Small intestine (tissue), 7 donors: ENCODE data around the gene NRG2. TPM values are rescaled to one million over a fixed set of nuclear protein-coding genes. Genes with fewer than 3 reads are reported as not detected.

Experiments used
- DNase-seq, 2 donors: peaks; one replicate each; pipeline versions ENCODE4 v3.0.0 to v3.0.0-alpha.2; 2013
- FAIRE-seq: peaks from 2 replicates; lab custom pipeline; 2012; peaks lifted over from hg19 to GRCh38; lab: Jason Lieb, UNC
- H3K27ac ChIP-seq, 3 donors: one replicate each; pipeline ENCODE4 v1.5.1; 2013; ENCODE audit warnings: low read length in 2 of 3, mild to moderate bottlenecking in 2 of 3, control low read depth in 1 of 3, inconsistent platforms in 1 of 3, low read depth in 1 of 3, moderate library complexity in 1 of 3
- H3K27me3 ChIP-seq, 3 donors: one replicate each; pipeline ENCODE4 v1.6.1; 2013; ENCODE audit warnings: low read length in 3 of 3, inconsistent platforms in 1 of 3; ENCODE audit not compliant: control insufficient read depth in 3 of 3, insufficient read depth in 3 of 3
- H3K36me3 ChIP-seq, 3 donors: one replicate each; pipeline ENCODE4 v1.6.1; 2013; ENCODE audit warnings: low read length in 3 of 3, inconsistent platforms in 1 of 3, low read depth in 1 of 3, mild to moderate bottlenecking in 1 of 3, moderate library complexity in 1 of 3; ENCODE audit not compliant: control insufficient read depth in 3 of 3, insufficient read depth in 2 of 3
- H3K4me1 ChIP-seq, 3 donors: one replicate each; pipeline ENCODE4 v1.6.1; 2013; ENCODE audit warnings: low read length in 2 of 3, inconsistent platforms in 1 of 3, low read depth in 1 of 3, mild to moderate bottlenecking in 1 of 3, moderate library complexity in 1 of 3; ENCODE audit not compliant: control insufficient read depth in 3 of 3, insufficient read depth in 2 of 3
- H3K4me3 ChIP-seq, 3 donors: one replicate each; pipeline ENCODE4 v1.5.1; 2013; ENCODE audit warnings: low read length in 3 of 3, control low read depth in 1 of 3, inconsistent platforms in 1 of 3, low read depth in 1 of 3, mild to moderate bottlenecking in 1 of 3, moderate library complexity in 1 of 3
- H3K9me3 ChIP-seq, 2 donors: one replicate each; pipeline ENCODE4 v1.6.1; 2013; ENCODE audit warnings: low read depth in 1 of 2, low read length in 1 of 2; ENCODE audit not compliant: control insufficient read depth in 2 of 2, insufficient read depth in 1 of 2
- WGBS, 3 donors: extraction: QIAGEN DNeasy Blood & Tissue Kit; methylation state at CpG; one replicate each; pipeline ENCODE4 v1.1.7; 2013; 5-methylcytosine and 5-hydroxymethylcytosine counted together
- polyA plus RNA-seq, 4 donors: library from polyadenylated mRNA; stranded (reverse) in 3 of 4; unstranded in 1 of 4; fragments of 200-250 nt in 3 of 4; fragments of 120-200 nt in 1 of 4; gene quantifications; one replicate each; pipeline versions ENCODE4 v1.2.1 to v1.2.3, GENCODE V29; 2013
- donor health status: healthy with polysubstance abuse.
- donor health status: control.
- donor health status: control.
- donor health status: Bipolar disorder and iron deficiency.
- donor health status: healthy.

Gene NRG2
- polyA plus RNA-seq, 4 donors: 0.19 to 0.55 TPM; not detected in 2

- Histone ChIP-seq H3K27me3 (peaks cover 0 to 8% (median 3%) of the 10 kb centered on the region in 3 donors), H3K36me3 (no peaks in the 10 kb centered on the region), H3K4me1 (no peaks in the 10 kb centered on the region), H3K4me3 (no peak overlapping the region), H3K9me3 (no peaks in the 10 kb centered on the region), H3K27ac (no peak overlapping the region)
- DNase-seq: no peak
- no peak for FAIRE-seq
- 63 to 86% (median 73%) methylated on average over 2 of the region's 2 CpGs for WGBS, 3 donors
Observed at GRCh38 chr5:139930406-139930805, 112.7 kb downstream of the NRG2 start.

DNA sequence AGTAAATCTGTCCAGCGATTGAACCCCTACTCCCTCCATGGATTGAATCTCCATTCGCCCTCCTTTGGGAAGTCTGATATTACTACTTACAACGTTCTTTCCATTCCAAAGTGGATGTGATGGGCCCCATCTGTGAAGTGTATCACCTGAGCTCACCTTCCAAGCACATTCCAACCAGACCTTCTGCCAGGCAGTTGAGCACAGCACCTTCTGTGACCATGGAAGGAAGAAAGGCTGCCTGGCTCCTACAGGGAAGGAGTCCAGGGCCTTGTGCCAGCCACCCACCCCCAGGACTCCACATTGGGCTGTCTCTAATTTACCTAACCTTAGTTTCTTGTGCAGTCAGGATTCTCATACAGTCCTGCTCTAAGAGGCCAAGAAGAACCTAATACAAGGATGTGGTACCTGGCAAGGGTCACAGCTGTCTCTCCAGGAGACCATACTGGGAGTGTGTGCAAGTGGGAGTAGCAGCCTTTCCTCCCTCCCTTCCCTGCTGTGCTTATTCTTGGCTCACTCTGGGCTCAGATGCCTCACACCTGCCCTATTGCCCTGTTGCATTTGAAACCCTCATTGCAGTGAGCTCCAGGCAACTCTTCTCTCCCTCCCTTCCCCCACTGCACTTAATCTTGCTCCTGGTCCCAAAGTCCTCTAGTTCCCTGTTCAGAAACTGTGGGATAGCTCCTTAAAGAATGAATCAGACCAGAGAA lies 116.1 kb downstream of the NRG2 start:
- DNase-seq (peak in 1 of 2 donors; percentile 30), FAIRE-seq (no peak)
- Histone ChIP-seq H3K36me3 (no peaks in the 10 kb centered on the region), H3K27me3 (peaks cover 0 to 12% (median 3%) of the 10 kb centered on the region in 3 donors), H3K4me3 (no peak overlapping the region), H3K9me3 (no peaks in the 10 kb centered on the region), H3K4me1 (no peaks in the 10 kb centered on the region), H3K27ac (no peak overlapping the region)
- 73 to 78% (median 76%) methylated on average over 3 of the region's 3 CpGs for WGBS, 3 donors

- no peak for DNase-seq
- Histone ChIP-seq H3K4me3 (no peak overlapping the region), H3K9me3 (no peaks in the 10 kb centered on the region), H3K27ac (no peak overlapping the region), H3K4me1 (no peaks in the 10 kb centered on the region), H3K36me3 (no peaks in the 10 kb centered on the region), H3K27me3 (peaks cover 0 to 12% (median 3%) of the 10 kb centered on the region in 3 donors)
- 78 to 87% (median 82%) methylated on average over 9 of the region's 9 CpGs for WGBS, 3 donors
- no peak for FAIRE-seq
Observed at GRCh38 chr5:139925650-139926640, 117.2 kb downstream of the NRG2 start.

- no peaks in the 10 kb centered on the region for H3K4me1 ChIP-seq
- H3K27ac ChIP-seq: no peak overlapping the region
- WGBS, 3 donors: 86 to 88% (median 87%) methylated on average over 6 of the region's 6 CpGs
- FAIRE-seq (no peak), DNase-seq (no peak)
- no peak overlapping the region for H3K4me3 ChIP-seq
- H3K36me3 ChIP-seq: no peaks in the 10 kb centered on the region
- peaks cover 0 to 12% (median 0%) of the 10 kb centered on the region in 3 donors for H3K27me3 ChIP-seq
- no peaks in the 10 kb centered on the region for H3K9me3 ChIP-seq
Observed at GRCh38 chr5:139925216-139925562, 117.9 kb downstream of the NRG2 start.

GRCh38 chr5:139924294-139925215 lies 118.5 kb downstream of the NRG2 start:
- H3K27me3 ChIP-seq: peaks cover 0 to 12% (median 0%) of the 10 kb centered on the region in 3 donors
- no peak overlapping the region for H3K27ac ChIP-seq
- H3K4me1 ChIP-seq: no peaks in the 10 kb centered on the region
- no peaks in the 10 kb centered on the region for H3K9me3 ChIP-seq
- H3K36me3 ChIP-seq: no peaks in the 10 kb centered on the region
- H3K4me3 ChIP-seq: no peak overlapping the region
- WGBS, 3 donors: 73 to 80% (median 80%) methylated on average over 12 of the region's 12 CpGs
- FAIRE-seq: no peak
- DNase-seq: no peak

DNA sequence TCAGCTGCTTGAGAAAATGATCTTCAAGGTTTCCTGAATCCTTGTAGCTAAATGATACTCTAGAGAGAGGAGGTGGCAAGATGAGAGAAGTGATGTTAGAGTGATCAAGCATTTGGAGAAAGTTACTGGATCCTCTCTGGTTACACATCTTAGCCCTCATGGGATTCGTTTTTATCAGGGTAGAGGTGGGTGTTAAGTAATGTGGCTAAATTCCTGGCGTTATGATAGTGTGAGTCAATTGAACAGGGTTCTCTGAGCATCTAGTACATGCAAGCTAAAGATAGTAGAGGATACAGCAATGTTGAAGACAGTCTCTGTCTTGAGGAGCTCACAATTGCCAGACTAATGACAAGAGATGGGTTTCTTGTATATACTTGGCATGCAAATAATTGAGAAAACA lies 123.8 kb downstream of the NRG2 start:
- no peak overlapping the region for H3K27ac ChIP-seq
- no peak overlapping the region for H3K4me3 ChIP-seq

GRCh38 chr5:139915834-139916233 lies 127.3 kb downstream of the NRG2 start:
- Histone ChIP-seq H3K27ac (no peak overlapping the region), H3K27me3 (peaks cover 0 to 12% (median 2%) of the 10 kb centered on the region in 3 donors), H3K4me3 (no peak overlapping the region), H3K4me1 (no peaks in the 10 kb centered on the region), H3K9me3 (no peaks in the 10 kb centered on the region), H3K36me3 (no peaks in the 10 kb centered on the region)
- no peak for FAIRE-seq
- WGBS, 3 donors: 34 to 52% (median 48%) methylated on average over 3 of the region's 3 CpGs
- DNase-seq: no peak

More for the DNA sequence above, 123.8 kb downstream of the NRG2 start:
- Histone ChIP-seq H3K27me3 (peaks cover 0 to 13% (median 2%) of the 10 kb centered on the region in 3 donors), H3K36me3 (no peaks in the 10 kb centered on the region), H3K4me1 (no peaks in the 10 kb centered on the region), H3K9me3 (no peaks in the 10 kb centered on the region)
- FAIRE-seq (no peak), DNase-seq (no peak)
- WGBS, 3 donors: 53 to 58% (median 54%) methylated on average over 2 of the region's 2 CpGs
